BLaER1 treated with 17β-estradiol and CSF1 and Interleukin-3, amounts not matched to agents 10 nM and 100 nM (cell line): ENCODE results near the gene NPLOC4.

Experiments
- H3K27ac ChIP-seq, 11 experiments: shearing (Covaris generic); formaldehyde crosslinking; 2 replicates each; pipeline ENCODE4 v1.8.1; 2022
- H3K27me3 ChIP-seq, 11 experiments: shearing (Covaris generic); formaldehyde crosslinking; 2 replicates each; pipeline ENCODE4 v1.8.1; 2022
- H3K36me3 ChIP-seq, 11 experiments: shearing (Covaris generic); formaldehyde crosslinking; 2 replicates each; pipeline ENCODE4 v1.8.1; 2022
- H3K4me1 ChIP-seq, 10 experiments: shearing (Covaris generic); formaldehyde crosslinking; 2 replicates each; pipeline ENCODE4 v1.8.1; 2022
- H3K4me2 ChIP-seq, 11 experiments: shearing (Covaris generic); formaldehyde crosslinking; 2 replicates each; pipeline ENCODE4 v1.8.1; 2022
- H3K4me3 ChIP-seq, 10 experiments: shearing (Covaris generic); formaldehyde crosslinking; 2 replicates each; pipeline ENCODE4 v1.8.1; 2022
- H3K9ac ChIP-seq, 11 experiments: shearing (Covaris generic); formaldehyde crosslinking; 2 replicates each; pipeline ENCODE4 v1.8.1; 2022
- H3K9me3 ChIP-seq, 11 experiments: shearing (Covaris generic); formaldehyde crosslinking; replicated peaks in 1 of 11; 2 replicates each; pipeline ENCODE4 v1.8.1; 2022
- H4K20me1 ChIP-seq, 11 experiments: shearing (Covaris generic); formaldehyde crosslinking; 2 replicates each; pipeline ENCODE4 v1.8.1; 2022
- Cebpa-rat ChIP-seq, 11 experiments: shearing (Covaris generic); IDR thresholded peaks; 2 replicates each; pipeline ENCODE4 v1.8.1; 2022

NPLOC4 gene

DNA sequence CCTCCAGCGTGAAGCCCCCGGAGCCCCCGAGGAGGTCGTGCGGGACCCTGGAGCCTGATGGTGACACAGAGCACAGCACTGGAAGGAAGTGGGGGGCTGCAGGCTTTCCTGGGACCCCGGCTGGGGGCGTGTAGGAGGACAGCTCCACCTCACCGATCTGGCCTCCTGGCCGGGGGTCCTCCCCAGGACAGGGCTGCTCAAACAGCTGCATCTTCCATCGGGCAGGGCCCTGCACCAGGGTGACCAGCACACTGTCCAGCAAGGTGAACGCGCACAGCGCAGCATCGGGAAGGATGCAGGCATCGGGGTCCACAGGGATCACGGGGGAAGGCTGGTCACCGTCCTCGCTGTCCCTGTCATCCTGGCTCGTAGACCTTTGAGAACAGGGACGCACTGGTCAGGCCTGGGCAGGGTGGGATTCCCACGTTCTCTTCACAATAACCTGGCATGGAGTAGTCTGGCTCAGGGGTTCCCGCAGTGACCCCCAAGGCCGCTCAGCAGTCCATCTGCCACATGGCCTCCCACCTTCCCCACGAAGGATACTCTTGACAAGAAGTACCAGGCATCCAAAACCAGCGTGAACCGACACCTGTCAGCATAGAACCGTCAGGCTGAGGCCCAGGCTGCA lies 86.0 kb downstream of the NPLOC4 start:
- peak overlapping the region in 1 of 11 experiments; percentile 81; a peak in 5 of 22 replicates for H3K27ac ChIP-seq
- H3K4me1 ChIP-seq = peaks cover 32 to 51% (median 42%) of the 10 kb centered on the region in 10 experiments
- no peaks in the 10 kb centered on the region for H3K27me3 ChIP-seq
- no peak for TF ChIP-seq Cebpa-rat (IDR thresholded peaks at IDR 0.05)
- H3K36me3 ChIP-seq = peaks cover 35 to 57% (median 52%) of the 10 kb centered on the region in 11 experiments
- H3K4me3 ChIP-seq = peak overlapping the region; percentile 75 to 99 (median 94)
- H3K4me2 ChIP-seq = peak overlapping the region; percentile 92 to 99 (median 97)
- H4K20me1 ChIP-seq = peaks cover 7 to 71% (median 43%) of the 10 kb centered on the region in 11 experiments; a peak in 19 of 22 replicates
- H3K9me3 ChIP-seq = no peaks in the 10 kb centered on the region
- peak overlapping the region; percentile 79 to 94 (median 89) for H3K9ac ChIP-seq

DNA sequence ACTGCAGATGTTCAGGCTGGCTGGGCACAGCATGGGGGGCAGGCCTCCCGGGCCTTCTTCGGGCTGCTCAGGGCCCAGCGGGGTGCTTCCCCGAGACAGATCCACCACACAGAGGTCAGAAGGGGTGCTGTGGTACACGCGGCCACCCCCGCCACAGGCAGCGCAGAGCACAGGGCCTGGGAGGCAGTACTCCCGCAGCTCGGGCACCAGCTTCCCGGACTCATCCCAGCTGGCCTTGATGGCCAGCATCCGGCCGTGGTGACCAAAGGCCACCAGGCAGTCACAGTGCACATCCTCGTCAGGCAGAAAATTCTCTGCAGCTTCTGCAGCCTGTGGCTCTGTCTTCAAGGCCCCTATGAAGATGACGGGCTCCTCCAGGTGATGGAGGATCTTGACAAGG lies 86.6 kb downstream of the NPLOC4 start:
- peaks cover 4 to 77% (median 45%) of the 10 kb centered on the region in 11 experiments; a peak in 19 of 22 replicates for H4K20me1 ChIP-seq
- no peak for TF ChIP-seq Cebpa-rat (IDR thresholded peaks at IDR 0.05)
- peaks cover 32 to 45% (median 40%) of the 10 kb centered on the region in 10 experiments for H3K4me1 ChIP-seq
- no peaks in the 10 kb centered on the region for H3K27me3 ChIP-seq
- peak overlapping the region in 8 of 11 experiments; percentile 19 to 94 (median 86); a peak in 10 of 22 replicates for H3K9ac ChIP-seq
- H3K36me3 ChIP-seq = peaks cover 42 to 58% (median 56%) of the 10 kb centered on the region in 11 experiments
- peak overlapping the region; percentile 92 to 99 (median 97); a peak in 17 of 22 replicates for H3K4me2 ChIP-seq
- H3K9me3 ChIP-seq = no peaks in the 10 kb centered on the region
- peak overlapping the region in 5 of 10 experiments; percentile 75 to 99 (median 94); a peak in 2 of 20 replicates for H3K4me3 ChIP-seq
- no peak overlapping the region for H3K27ac ChIP-seq

DNA sequence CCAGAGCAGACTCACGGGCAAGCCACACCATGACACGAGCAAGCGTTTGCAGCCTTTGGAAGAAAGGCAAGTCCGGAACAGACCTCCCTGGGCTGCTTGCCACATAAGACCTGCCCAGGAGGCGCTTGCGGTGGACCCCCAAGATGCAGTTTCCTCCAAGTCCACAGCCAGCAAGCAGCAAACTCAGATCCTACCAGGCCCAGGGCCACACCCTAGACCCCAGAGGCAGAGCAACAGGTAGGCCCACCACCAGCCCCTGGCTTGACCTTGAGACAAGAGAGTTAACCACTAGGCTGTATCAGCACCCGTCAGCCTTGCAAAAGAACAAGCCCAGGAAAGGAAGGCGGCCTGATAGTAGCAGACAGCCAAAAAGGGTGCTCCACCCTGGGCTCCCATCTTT lies 87.1 kb downstream of the NPLOC4 start:
- H3K36me3 ChIP-seq = peaks cover 45 to 63% (median 60%) of the 10 kb centered on the region in 11 experiments
- no peak overlapping the region for H3K27ac ChIP-seq
- H3K4me3 ChIP-seq = no peak overlapping the region
- H3K9me3 ChIP-seq = no peaks in the 10 kb centered on the region
- no peaks in the 10 kb centered on the region for H3K27me3 ChIP-seq
- no peak for TF ChIP-seq Cebpa-rat (IDR thresholded peaks at IDR 0.05)
- peaks cover 4 to 79% (median 48%) of the 10 kb centered on the region in 11 experiments; a peak in 19 of 22 replicates for H4K20me1 ChIP-seq
- peaks cover 32 to 40% (median 36%) of the 10 kb centered on the region in 10 experiments for H3K4me1 ChIP-seq
- peak overlapping the region in 7 of 11 experiments; percentile 19 to 94 (median 87); a peak in 8 of 22 replicates for H3K9ac ChIP-seq
- H3K4me2 ChIP-seq = peak overlapping the region in 10 of 11 experiments; percentile 92 to 99 (median 97); a peak in 10 of 22 replicates

DNA sequence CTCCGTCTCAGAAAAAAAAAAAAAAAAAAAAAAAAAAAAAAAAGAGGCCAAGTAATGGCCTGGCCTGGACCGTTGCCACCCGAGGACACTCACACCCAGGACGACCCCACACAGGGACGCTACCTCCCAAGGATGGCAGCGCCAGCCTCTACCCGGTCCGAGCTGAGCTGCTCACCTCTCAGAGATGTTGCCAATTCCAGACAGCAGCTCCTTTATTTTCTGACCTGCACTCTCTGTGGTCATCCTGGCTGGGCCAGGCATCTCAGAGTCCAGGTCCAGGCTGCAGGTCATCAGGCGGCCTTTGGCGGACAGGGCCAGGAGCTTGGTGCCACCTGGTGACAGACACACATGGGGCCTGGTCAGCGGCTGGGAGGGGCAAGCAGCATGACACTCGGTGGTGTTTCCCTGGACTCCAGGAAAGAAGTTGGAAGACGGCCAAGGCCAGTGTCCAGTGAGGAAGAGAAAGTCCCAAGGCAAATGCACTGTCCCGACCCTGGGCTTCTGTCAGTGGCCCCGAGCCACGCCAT lies 87.8 kb downstream of the NPLOC4 start:
- Histone ChIP-seq H3K4me2 (no peak overlapping the region), H3K9me3 (no peaks in the 10 kb centered on the region), H3K4me1 (peaks cover 26 to 34% (median 29%) of the 10 kb centered on the region in 10 experiments), H3K36me3 (peaks cover 52 to 70% (median 67%) of the 10 kb centered on the region in 11 experiments), H3K27me3 (no peaks in the 10 kb centered on the region), H4K20me1 (peaks cover 4 to 82% (median 48%) of the 10 kb centered on the region in 11 experiments; a peak in 19 of 22 replicates), H3K4me3 (no peak overlapping the region), H3K27ac (no peak overlapping the region), H3K9ac (0 out of 22 replicates have a peak overlapping the region, but pooled peaks of 2 of the 11 experiments have one; percentile 24 to 87)
- no peak for TF ChIP-seq Cebpa-rat (IDR thresholded peaks at IDR 0.05)

DNA sequence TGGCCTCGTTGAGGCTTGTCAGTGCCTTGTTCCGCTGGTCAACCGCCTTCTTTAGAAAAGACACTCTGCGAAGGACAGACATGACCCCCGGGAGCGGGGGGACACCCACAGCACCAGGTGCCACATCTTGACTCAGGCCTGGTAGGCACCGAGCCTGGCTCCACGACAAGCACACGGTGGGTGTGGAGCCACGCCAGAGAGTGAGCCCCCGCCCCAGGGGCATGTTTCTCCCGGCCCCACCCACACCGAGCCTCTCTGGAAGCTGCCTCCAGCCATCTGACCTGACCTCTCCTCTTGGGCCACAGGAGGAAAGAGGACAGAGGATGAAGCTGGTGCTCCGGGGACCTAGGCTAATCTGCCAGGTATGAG lies 89.3 kb downstream of the NPLOC4 start:
- Histone ChIP-seq H3K4me2 (no peak overlapping the region), H3K9me3 (no peaks in the 10 kb centered on the region)

DNA sequence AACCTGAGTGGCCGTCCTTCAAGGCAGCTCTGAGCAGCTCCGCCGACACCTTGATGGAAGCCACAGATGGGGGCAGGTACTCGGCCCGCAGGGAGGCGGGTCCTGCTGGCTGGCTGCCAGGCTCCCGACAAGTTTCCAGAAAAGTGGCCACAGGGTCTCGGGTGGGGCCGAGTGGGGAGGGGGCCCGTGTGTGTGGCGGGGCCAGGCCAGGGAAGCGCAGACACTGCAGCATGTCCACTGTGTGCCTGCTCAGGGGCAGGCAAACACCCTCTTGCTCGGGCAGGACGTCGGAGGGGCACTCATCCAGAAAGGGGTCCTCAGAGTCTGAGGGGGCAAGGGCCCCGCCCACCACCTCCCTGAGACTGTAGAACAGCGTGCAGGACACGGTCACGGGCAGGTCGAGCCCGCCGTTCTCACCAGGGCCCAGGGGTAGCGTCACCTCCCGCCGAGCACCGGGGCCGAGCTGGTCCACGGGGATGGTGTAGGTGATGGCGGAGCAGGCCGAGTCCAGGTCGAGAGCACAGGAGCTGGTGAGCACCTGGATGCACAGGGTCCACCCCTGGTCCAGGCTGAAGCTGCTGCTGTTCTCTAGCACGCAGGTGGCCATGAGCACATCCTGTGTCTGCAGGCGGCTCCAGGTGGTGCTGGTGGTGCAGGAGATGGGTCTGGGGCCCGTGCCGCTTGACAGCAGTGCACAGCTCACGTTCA lies 89.9 kb downstream of the NPLOC4 start:
- no peak for TF ChIP-seq Cebpa-rat (IDR thresholded peaks at IDR 0.05)
- Histone ChIP-seq H3K27me3 (no peaks in the 10 kb centered on the region), H3K4me1 (peaks cover 16 to 22% (median 19%) of the 10 kb centered on the region in 10 experiments), H3K36me3 (peaks cover 72 to 90% (median 87%) of the 10 kb centered on the region in 11 experiments), H3K9me3 (no peaks in the 10 kb centered on the region), H3K4me3 (no peak overlapping the region), H4K20me1 (peaks cover 4 to 87% (median 50%) of the 10 kb centered on the region in 11 experiments; a peak in 20 of 22 replicates), H3K4me2 (no peak overlapping the region), H3K9ac (no peak overlapping the region), H3K27ac (no peak overlapping the region)

More for the DNA sequence above, 89.3 kb downstream of the NPLOC4 start:
- H3K27ac ChIP-seq = no peak overlapping the region
- H4K20me1 ChIP-seq = peaks cover 4 to 83% (median 50%) of the 10 kb centered on the region in 11 experiments; a peak in 19 of 22 replicates
- peaks cover 67 to 85% (median 82%) of the 10 kb centered on the region in 11 experiments for H3K36me3 ChIP-seq
- no peaks in the 10 kb centered on the region for H3K27me3 ChIP-seq
- peak overlapping the region in 2 of 11 experiments; percentile 13 to 31; a peak in 1 of 22 replicates for H3K9ac ChIP-seq
- peaks cover 16 to 22% (median 19%) of the 10 kb centered on the region in 10 experiments for H3K4me1 ChIP-seq
- TF ChIP-seq Cebpa-rat (IDR thresholded peaks at IDR 0.05) = no peak
- no peak overlapping the region for H3K4me3 ChIP-seq

DNA sequence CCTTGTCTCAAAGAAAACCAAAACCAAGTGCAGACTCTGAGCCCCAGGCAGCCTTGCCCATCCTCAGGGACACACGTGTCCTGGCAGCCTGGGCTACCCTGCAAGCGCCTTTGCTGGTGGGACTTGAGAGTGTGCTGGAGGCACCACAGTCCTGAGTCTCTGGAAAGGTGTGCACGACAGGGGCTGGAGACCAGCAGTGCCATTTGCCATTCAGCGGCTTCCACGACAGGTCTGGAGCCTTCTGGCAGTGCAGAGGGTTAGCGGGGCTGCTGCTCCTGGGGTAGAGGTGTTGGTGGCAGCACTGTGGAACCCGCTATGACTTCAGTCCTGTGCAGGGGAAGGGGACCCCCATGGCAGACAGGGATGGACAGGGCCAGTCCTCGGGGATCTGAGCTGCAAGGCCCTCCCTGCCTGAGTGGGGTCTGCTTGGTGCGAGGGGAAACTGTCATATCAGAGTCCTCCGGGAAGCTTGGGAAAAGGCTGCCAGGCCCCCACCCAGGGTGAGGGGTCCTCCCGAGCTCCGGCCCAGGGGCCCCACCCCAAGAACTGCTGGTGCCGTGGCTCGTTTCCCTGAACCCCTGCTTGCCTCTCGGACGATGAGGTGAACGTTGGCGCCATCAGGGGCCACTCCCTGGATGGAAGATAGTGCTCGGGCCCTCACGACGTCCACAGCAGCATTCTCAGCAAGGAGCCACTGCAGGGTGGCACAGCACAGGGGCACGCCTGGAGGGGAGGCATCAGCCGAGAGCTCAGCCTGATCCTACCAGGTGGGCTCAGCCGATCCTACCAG lies 91.6 kb downstream of the NPLOC4 start:
- Histone ChIP-seq H3K4me1 (peaks cover 4 to 12% (median 8%) of the 10 kb centered on the region in 10 experiments; a peak in 15 of 20 replicates), H3K27ac (no peak overlapping the region), H4K20me1 (peaks cover 0 to 87% (median 46%) of the 10 kb centered on the region in 11 experiments; a peak in 20 of 22 replicates), H3K4me2 (no peak overlapping the region), H3K9ac (no peak overlapping the region), H3K36me3 (peaks cover 78 to 97% (median 94%) of the 10 kb centered on the region in 11 experiments), H3K4me3 (no peak overlapping the region), H3K27me3 (no peaks in the 10 kb centered on the region), H3K9me3 (no peaks in the 10 kb centered on the region)
- TF ChIP-seq Cebpa-rat (IDR thresholded peaks at IDR 0.05) = no peak

DNA sequence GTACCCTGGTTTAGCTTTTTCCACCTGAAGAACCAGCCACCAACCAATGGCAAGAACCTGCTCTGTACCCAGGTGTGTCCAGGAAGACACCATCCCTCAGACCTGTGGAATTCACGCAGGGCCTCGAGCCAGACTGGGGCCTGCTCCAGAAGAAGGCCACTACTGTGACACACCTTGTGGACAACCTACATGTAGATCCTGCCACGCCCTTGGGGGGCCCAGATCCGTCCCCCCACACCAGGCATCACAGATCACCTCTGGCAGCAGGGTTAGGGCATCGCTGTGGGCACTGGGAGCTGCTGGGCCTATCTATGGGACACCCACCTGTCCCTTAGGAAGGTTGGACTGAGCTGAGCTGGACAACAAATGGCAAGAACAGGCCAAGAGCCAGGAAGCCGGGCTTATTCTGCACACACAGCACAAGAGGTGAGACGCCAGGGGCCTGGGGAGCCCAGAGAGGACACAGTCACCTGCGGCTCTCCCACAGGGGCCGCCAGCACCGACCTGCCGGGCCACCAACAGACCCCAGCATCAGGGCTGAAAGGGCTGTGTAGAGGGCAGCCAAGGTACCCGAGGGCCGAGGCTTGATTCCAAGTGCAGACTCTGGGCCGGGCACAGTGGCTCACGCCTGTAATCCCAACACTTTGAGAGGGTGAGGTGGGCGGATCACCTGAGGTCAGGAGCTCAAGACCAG lies 92.5 kb downstream of the NPLOC4 start:
- H3K36me3 ChIP-seq = peaks cover 76 to 97% (median 94%) of the 10 kb centered on the region in 11 experiments
- no peak overlapping the region for H3K4me2 ChIP-seq
- no peaks in the 10 kb centered on the region for H3K27me3 ChIP-seq
- no peak overlapping the region for H3K9ac ChIP-seq
- H3K27ac ChIP-seq = no peak overlapping the region
- no peak for TF ChIP-seq Cebpa-rat (IDR thresholded peaks at IDR 0.05)
- no peak overlapping the region for H3K4me3 ChIP-seq
- peaks cover 0 to 3% (median 0%) of the 10 kb centered on the region in 10 experiments; a peak in 6 of 20 replicates for H3K4me1 ChIP-seq
- H3K9me3 ChIP-seq = no peaks in the 10 kb centered on the region
- H4K20me1 ChIP-seq = peaks cover 0 to 87% (median 46%) of the 10 kb centered on the region in 11 experiments; a peak in 18 of 22 replicates
